ENCODE measurements around the gene TLR6.

TLR6 gene

GRCh38 chr4:38805530-38806145 lies 51.0 kb downstream of the TLR6 start:
- DNase-seq (ENCODE audit: low spot score) = peak; percentile 86

GRCh38 chr4:38804654-38805295 lies 51.8 kb downstream of the TLR6 start, which contains the start of gene TLR1:
TLR1 (minus strand) TSS chr4:38804791; CDS start chr4:38798831, 5,960 bp downstream.
- no peak for TF ChIP-seq CTCF (IDR thresholded peaks at IDR 0.05; ENCODE audit: extremely low read depth, missing control alignments)
- no peak for DNase-seq (ENCODE audit: low spot score)

More at GRCh38 chr4:38805530-38806145, 51.0 kb downstream of the TLR6 start:
- TF ChIP-seq CTCF (IDR thresholded peaks at IDR 0.05; ENCODE audit: extremely low read depth, missing control alignments) = no peak

DNA sequence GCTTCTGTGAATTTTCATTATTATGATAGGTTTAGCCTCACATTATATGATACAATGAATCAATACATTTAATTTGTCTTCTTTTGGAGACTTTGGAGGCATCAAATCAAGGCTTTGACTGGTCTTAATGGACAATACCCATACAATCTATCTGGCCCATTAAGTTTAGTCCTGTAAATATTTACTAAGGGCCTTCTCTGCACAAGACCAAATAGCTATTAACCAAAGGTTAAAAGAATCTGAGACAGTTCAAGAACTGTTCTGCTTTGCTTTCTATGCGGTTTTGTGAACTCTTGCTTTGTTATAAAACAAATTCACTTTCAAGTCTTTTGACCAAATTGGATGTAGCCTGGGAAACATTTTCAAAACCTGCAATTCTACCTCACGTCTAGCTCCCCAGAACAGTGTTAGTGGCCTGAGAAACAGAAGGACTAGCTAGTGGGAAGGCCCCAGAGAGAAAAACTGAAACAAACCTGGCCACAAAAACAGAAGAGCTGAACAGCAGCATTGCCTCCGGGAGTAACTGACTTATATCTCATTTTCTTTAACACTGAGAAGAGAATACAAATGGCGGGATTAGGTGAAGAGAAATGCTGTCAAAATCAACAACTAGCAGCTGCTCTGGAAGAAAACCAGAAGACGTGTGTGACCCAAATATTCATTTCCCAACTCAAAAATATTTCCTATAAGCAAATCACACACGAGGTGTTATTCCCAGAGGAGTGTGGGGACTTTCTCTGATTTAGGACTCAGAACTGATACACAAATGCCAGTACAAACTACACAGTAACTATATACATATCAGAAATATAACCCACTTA lies 52.6 kb downstream of the TLR6 start:
- no peak for TF ChIP-seq CTCF (IDR thresholded peaks at IDR 0.05; ENCODE audit: extremely low read depth, missing control alignments)
- peak; percentile 66 for DNase-seq (ENCODE audit: low spot score)

- TF ChIP-seq CTCF (IDR thresholded peaks at IDR 0.05; ENCODE audit: extremely low read depth, missing control alignments) = no peak
- DNase-seq (ENCODE audit: low spot score) = no peak
Observed at GRCh38 chr4:38802561-38803355, 53.9 kb downstream of the TLR6 start.

- no peak for TF ChIP-seq CTCF (IDR thresholded peaks at IDR 0.05; ENCODE audit: extremely low read depth, missing control alignments)
- DNase-seq (ENCODE audit: low spot score) = no peak
Observed at GRCh38 chr4:38800961-38801450, 55.6 kb downstream of the TLR6 start.

GRCh38 chr4:38800366-38800765 lies 56.3 kb downstream of the TLR6 start:
- no peak for TF ChIP-seq CTCF (IDR thresholded peaks at IDR 0.05; ENCODE audit: extremely low read depth, missing control alignments)
- DNase-seq (ENCODE audit: low spot score) = no peak

All from GM20000 (cell line).